A673 (cell line): ENCODE data around the gene PHB1.

Source experiments
- EZH2 ChIP-seq: fragments of 200-600 bp; sonication (generic); IDR thresholded peaks from 2 replicates; pipeline ENCODE4 v1.6.1; 2017; ENCODE audit warnings: borderline replicate concordance, low read depth, mild to moderate bottlenecking, mixed read lengths, antibody characterized with exemption, low read length; ENCODE audit not compliant: poor library complexity, severe bottlenecking
- TF ChIP-seq, protein P1 (sequence below): fragments of 300-800, 200-600 bp; sonication (generic); conservative IDR thresholded peaks from 2 replicates; pipeline ENCODE4 v1.5.1; 2017; ENCODE audit warnings: low read depth, mild to moderate bottlenecking, antibody characterized with exemption, low read length, moderate library complexity, mixed read lengths

DNA sequence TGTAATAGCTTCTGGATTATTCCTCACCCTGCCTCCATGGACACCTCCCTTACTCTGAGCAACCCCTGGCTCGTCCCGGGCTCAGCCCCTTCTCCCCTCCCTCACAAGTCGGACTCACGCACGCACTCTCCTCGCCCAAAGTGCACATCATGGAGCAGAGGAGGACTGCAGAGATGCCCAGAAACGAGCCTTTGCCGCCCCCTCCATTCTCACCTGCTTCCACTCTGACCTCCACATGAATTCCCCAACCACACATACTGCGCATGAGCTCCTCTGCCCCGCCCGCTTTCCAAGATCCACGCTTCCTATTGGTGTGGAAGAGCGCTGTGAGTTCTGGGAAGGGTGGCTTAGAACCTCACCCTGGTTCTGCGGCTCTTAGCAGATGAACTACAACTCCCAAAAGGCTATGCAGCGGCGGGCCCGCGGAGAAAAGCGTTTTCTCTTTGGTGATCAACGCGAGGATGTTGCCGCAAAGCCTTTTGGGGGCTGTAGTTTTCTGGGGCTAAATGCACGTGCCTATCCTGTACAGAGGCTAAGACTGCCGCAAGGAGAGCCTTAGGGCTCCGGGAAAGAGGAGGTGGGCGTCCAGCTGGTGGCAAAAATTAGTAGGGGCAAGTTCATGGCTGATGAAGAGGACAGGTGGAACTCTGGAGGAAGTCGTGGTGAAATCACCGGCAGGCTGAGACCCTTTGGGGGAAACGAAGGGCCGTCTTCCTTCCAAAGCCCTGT lies at the start of gene PHB1:
- TF ChIP-seq, protein P1, sequence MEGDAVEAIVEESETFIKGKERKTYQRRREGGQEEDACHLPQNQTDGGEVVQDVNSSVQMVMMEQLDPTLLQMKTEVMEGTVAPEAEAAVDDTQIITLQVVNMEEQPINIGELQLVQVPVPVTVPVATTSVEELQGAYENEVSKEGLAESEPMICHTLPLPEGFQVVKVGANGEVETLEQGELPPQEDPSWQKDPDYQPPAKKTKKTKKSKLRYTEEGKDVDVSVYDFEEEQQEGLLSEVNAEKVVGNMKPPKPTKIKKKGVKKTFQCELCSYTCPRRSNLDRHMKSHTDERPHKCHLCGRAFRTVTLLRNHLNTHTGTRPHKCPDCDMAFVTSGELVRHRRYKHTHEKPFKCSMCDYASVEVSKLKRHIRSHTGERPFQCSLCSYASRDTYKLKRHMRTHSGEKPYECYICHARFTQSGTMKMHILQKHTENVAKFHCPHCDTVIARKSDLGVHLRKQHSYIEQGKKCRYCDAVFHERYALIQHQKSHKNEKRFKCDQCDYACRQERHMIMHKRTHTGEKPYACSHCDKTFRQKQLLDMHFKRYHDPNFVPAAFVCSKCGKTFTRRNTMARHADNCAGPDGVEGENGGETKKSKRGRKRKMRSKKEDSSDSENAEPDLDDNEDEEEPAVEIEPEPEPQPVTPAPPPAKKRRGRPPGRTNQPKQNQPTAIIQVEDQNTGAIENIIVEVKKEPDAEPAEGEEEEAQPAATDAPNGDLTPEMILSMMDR = no peak
- no peak for TF ChIP-seq EZH2
